CD4-positive, alpha-beta T cell (primary cell): ENCODE data around the gene RPL6. TPM values are rescaled to one million over a fixed set of nuclear protein-coding genes. Genes with fewer than 3 reads are reported as not detected.

Experiments used
- ATAC-seq: fragments of 200-7000 bp; cut with Tn5 transposase; one replicate; pipeline ENCODE4 v1.10.0; 2022; ENCODE audit warnings: mild to moderate bottlenecking; ENCODE audit not compliant: poor library complexity
- CTCF ChIA-PET: fragments of 350-600 bp; sonication (Branson Sonifier 250); formaldehyde crosslinking; loops from one replicate; lab custom pipeline; 2021; ENCODE audit warnings: antibody characterized with exemption, inconsistent platforms; lab: Charles Lee
- POLR2A ChIA-PET: fragments of 350-600 bp; sonication (Branson Sonifier 250); formaldehyde crosslinking; loops from one replicate; lab custom pipeline; 2021; ENCODE audit warnings: antibody characterized with exemption, inconsistent platforms; lab: Charles Lee
- DNase-seq, 14 experiments: peaks; one replicate each; pipeline ENCODE4 v3.0.0-alpha.2; 2013 to 2020; ENCODE audit warnings: mixed read lengths in 2 of 14
- H3K27ac ChIP-seq, 2 donors: one replicate each; pipeline versions ENCODE4 v1.5.1 to v1.7.0; 2013; ENCODE audit warnings: low read length in 2 of 2, low read depth in 1 of 2, mild to moderate bottlenecking in 1 of 2
- H3K27me3 ChIP-seq, 2 experiments: 1 replicate in 1 of 2; 2 replicates in 1 of 2; pipeline versions ENCODE4 v1.6.1 to v1.7.0; 2013; ENCODE audit warnings: low read length in 2 of 2, control low read depth in 1 of 2, mild to moderate bottlenecking in 1 of 2, moderate library complexity in 1 of 2; ENCODE audit not compliant: insufficient read depth in 2 of 2, control insufficient read depth in 1 of 2
- H3K36me3 ChIP-seq: one replicate; pipeline ENCODE4 v1.6.1; 2013; ENCODE audit warnings: low read length, control low read depth; ENCODE audit not compliant: insufficient read depth
- H3K4me1 ChIP-seq: one replicate; pipeline ENCODE4 v1.6.1; 2013; ENCODE audit warnings: low read length, control low read depth; ENCODE audit not compliant: insufficient read depth
- H3K4me3 ChIP-seq: one replicate; pipeline ENCODE4 v1.5.1; 2013; ENCODE audit warnings: mild to moderate bottlenecking, low read length, moderate library complexity
- H3K9me3 ChIP-seq, 2 experiments: 1 replicate in 1 of 2; 2 replicates in 1 of 2; pipeline versions ENCODE4 v1.6.1 to v1.7.0; 2013; ENCODE audit warnings: low read length in 2 of 2, mild to moderate bottlenecking in 2 of 2, control low read depth in 1 of 2, moderate library complexity in 1 of 2; ENCODE audit not compliant: control insufficient read depth in 1 of 2, insufficient read depth in 1 of 2
- H3K27ac Mint-ChIP-seq: one replicate; pipeline ENCODE4 v1.8.0; 2020; ENCODE audit warnings: mixed read lengths
- H3K27me3 Mint-ChIP-seq: one replicate; pipeline ENCODE4 v1.8.0; 2021; ENCODE audit warnings: mixed read lengths
- H3K36me3 Mint-ChIP-seq: one replicate; pipeline ENCODE4 v1.8.0; 2021; ENCODE audit warnings: low read depth, mixed read lengths
- H3K4me1 Mint-ChIP-seq: one replicate; pipeline ENCODE4 v1.8.0; 2021; ENCODE audit warnings: low read depth, mixed read lengths
- H3K4me3 Mint-ChIP-seq: one replicate; pipeline ENCODE4 v1.8.0; 2020; ENCODE audit warnings: mild to moderate bottlenecking, mixed read lengths
- H3K9me3 Mint-ChIP-seq: one replicate; pipeline ENCODE4 v1.8.0; 2020; ENCODE audit warnings: mixed read lengths
- intact Hi-C, 2 experiments: fragments of 100-400 bp; cut with DNase I in 1 of 2; cut with micrococcal nuclease in 1 of 2; formaldehyde crosslinking; loops; one replicate each; pipeline versions ENCODE4 v1.15.1 to v1.9.0; 2023 to 2025; cut with DNase I, micrococcal nuclease
- total RNA-seq, 174 experiments: library from RNA in 2 of 174; stranded (reverse) in 2 of 174; gene quantifications; one replicate each; pipeline ENCODE4 v1.2.3 and lab custom pipeline; 2021 to 2026
- TF ChIP-seq, protein P1 (sequence below): fragments of 200-600 bp; IDR thresholded peaks from one replicate; pipeline ENCODE4 v1.8.0; 2022; ENCODE audit warnings: antibody characterized with exemption, mild to moderate bottlenecking

RPL6 gene
- total RNA-seq, 2 experiments from 2014 or later = 1,794 to 1,807 TPM

DNA sequence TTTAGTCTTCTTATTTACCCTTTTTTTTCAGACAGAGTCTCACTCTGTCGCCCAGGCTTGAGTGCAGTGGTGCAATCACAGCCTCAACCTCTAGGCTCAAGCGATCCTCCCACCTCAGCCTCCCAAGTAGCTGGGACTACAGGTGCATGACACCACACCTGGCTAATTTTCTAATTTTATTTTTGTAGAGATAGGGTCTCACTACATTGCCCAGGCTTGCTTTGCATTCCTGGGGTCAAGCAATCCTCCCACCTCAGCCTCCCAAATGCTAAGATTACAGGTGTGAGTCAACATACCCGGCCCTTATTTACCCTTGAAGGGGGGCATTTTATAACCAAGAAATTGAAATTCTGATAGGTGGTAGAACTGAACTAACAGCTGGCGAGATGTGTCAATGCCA, 48.1 kb downstream of the RPL6 start:
- H3K36me3 ChIP-seq = no peaks in the 10 kb centered on the region
- H3K27ac ChIP-seq = no peak overlapping the region
- H3K4me1 ChIP-seq = no peaks in the 10 kb centered on the region
- Mint-ChIP-seq H3K9me3 (no peaks in the 10 kb centered on the region), H3K4me3 (no peak overlapping the region), H3K36me3 (peaks cover 3% of the 10 kb centered on the region), H3K27me3 (no peaks in the 10 kb centered on the region), H3K4me1 (peaks cover 6% of the 10 kb centered on the region), H3K27ac (no peak overlapping the region)
- ATAC-seq (no peak), DNase-seq (no peak)
- intact Hi-C loops = no loop called here
- H3K9me3 ChIP-seq = no peaks in the 10 kb centered on the region
- H3K27me3 ChIP-seq = no peaks in the 10 kb centered on the region
- ChIA-PET CTCF (no interaction called here), POLR2A (no interaction called here)
- H3K4me3 ChIP-seq = no peak overlapping the region
- TF ChIP-seq, protein P1, sequence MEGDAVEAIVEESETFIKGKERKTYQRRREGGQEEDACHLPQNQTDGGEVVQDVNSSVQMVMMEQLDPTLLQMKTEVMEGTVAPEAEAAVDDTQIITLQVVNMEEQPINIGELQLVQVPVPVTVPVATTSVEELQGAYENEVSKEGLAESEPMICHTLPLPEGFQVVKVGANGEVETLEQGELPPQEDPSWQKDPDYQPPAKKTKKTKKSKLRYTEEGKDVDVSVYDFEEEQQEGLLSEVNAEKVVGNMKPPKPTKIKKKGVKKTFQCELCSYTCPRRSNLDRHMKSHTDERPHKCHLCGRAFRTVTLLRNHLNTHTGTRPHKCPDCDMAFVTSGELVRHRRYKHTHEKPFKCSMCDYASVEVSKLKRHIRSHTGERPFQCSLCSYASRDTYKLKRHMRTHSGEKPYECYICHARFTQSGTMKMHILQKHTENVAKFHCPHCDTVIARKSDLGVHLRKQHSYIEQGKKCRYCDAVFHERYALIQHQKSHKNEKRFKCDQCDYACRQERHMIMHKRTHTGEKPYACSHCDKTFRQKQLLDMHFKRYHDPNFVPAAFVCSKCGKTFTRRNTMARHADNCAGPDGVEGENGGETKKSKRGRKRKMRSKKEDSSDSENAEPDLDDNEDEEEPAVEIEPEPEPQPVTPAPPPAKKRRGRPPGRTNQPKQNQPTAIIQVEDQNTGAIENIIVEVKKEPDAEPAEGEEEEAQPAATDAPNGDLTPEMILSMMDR = no peak

DNA sequence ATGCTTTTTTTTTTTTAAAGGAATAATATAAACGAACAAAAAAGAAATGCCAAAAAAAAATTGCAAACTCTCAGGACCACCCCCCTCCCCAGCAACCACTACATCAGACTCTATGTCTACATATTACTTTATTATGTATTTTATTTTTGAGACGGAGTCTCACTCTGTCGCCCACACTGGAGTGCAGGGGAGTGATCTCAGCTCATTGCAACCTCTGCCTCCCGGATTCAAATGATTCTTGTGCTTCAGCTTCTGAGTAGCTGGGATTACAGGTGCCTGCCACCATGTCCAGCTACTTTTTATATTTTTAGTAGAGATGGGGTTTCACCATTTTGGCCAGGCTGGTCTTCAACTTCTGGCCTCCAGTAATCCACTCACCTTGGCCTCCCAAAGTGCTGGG, 50.1 kb downstream of the RPL6 start:
- Histone ChIP-seq H3K36me3 (no peaks in the 10 kb centered on the region), H3K27me3 (no peaks in the 10 kb centered on the region), H3K4me1 (no peaks in the 10 kb centered on the region), H3K4me3 (no peak overlapping the region), H3K9me3 (no peaks in the 10 kb centered on the region), H3K27ac (no peak overlapping the region)
- Mint-ChIP-seq H3K4me3 (no peak overlapping the region), H3K4me1 (peaks cover 12% of the 10 kb centered on the region), H3K9me3 (no peaks in the 10 kb centered on the region), H3K27me3 (no peaks in the 10 kb centered on the region), H3K27ac (no peak overlapping the region), H3K36me3 (peaks cover 3% of the 10 kb centered on the region)
- ATAC-seq (no peak), DNase-seq (no peak)
- CTCF ChIA-PET = interaction anchor here (0.7 kb wide), 1 partner anchor 124 kb away, joined by 3 read pairs; no protein-coding TSS in a partner anchor
- intact Hi-C loops = no loop called here
- POLR2A ChIA-PET = interaction anchor here (1.1 kb wide), 1 partner anchor 80 kb away, joined by 3 read pairs; no protein-coding TSS in a partner anchor
- TF ChIP-seq, protein P1 = no peak

DNA sequence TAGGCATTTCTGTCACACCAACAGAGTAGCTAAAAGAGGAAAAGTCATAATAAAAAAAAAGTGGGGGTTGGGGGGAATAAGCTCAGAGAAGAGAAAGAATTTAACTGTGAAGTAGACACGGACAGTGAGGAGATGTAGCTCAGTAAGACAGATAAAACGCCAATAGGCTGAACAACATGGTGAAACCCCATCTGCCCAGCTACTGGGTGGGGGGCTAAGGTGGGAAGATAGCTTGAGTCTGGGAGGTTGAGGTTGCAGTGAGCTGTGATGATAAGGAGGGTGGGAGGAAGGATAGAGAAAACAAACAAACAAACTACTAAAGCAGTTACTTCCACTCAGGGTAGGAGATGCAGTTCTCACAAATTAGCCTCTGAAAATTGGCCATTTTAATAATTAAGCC, 52.2 kb downstream of the RPL6 start:
- Mint-ChIP-seq H3K27ac (no peak overlapping the region), H3K4me1 (peaks cover 27% of the 10 kb centered on the region), H3K27me3 (no peaks in the 10 kb centered on the region), H3K4me3 (no peak overlapping the region), H3K36me3 (peaks cover 3% of the 10 kb centered on the region), H3K9me3 (no peaks in the 10 kb centered on the region)
- Histone ChIP-seq H3K27ac (no peak overlapping the region), H3K9me3 (no peaks in the 10 kb centered on the region), H3K4me3 (no peak overlapping the region), H3K27me3 (no peaks in the 10 kb centered on the region), H3K36me3 (no peaks in the 10 kb centered on the region), H3K4me1 (no peaks in the 10 kb centered on the region)
- ChIA-PET POLR2A (no interaction called here), CTCF (interaction anchor here (1.2 kb wide), 1 partner anchor 21 kb away, joined by 3 read pairs; no protein-coding TSS in a partner anchor)
- TF ChIP-seq, protein P1 = no peak
- DNase-seq = no peak
- no peak for ATAC-seq
- intact Hi-C loops = no loop called here

Other genes starting within 250 kb of the RPL6 start
- gene HECTD4, start 27.2 kb downstream of the RPL6 start, total RNA-seq = 10 to 100 TPM; 40.2 to 43.3 TPM
- gene PTPN11, start 9.3 kb upstream of the RPL6 start, total RNA-seq = 10 to 100 TPM; 44.6 to 46.4 TPM